KOPT-K1 (cell line): Measurements from ENCODE around the gene ZNF609.
"Not testable (repeated sequence)": the region's sequence is repeated elsewhere in the genome, so short reads cannot be mapped to it uniquely, and the experiment has no call there.

Experiments
- H3K27ac ChIP-seq: fragments of 200-600 bp; sonication (generic); 2 replicates; pipeline ENCODE4 v1.5.1; 2016; ENCODE audit warnings: antibody characterized with exemption, mild to moderate bottlenecking, low read depth, low read length; ENCODE audit not compliant: poor library complexity, severe bottlenecking
- H3K36me3 ChIP-seq: fragments of 200-600 bp; sonication (generic); 2 replicates; pipeline ENCODE4 v1.5.1; 2017; ENCODE audit warnings: antibody characterized with exemption, mild to moderate bottlenecking, low read length, moderate library complexity; ENCODE audit not compliant: insufficient read depth
- H3K9me3 ChIP-seq: fragments of 200-600 bp; sonication (generic); 2 replicates; pipeline ENCODE4 v1.5.1; 2017; ENCODE audit warnings: antibody characterized with exemption, low read length, mild to moderate bottlenecking; ENCODE audit not compliant: insufficient read depth, poor library complexity, severe bottlenecking

Gene ZNF609

GRCh38 chr15:64592845-64593244 lies 132.5 kb downstream of the ZNF609 start:
- H3K36me3 ChIP-seq, H3K27ac ChIP-seq, H3K9me3 ChIP-seq: not testable (repeated sequence)

GRCh38 chr15:64596701-64597476 lies 136.5 kb downstream of the ZNF609 start:
- Histone ChIP-seq H3K36me3 (no peaks in the 10 kb centered on the region), H3K27ac (peak overlapping the region; percentile 69), H3K9me3 (no peaks in the 10 kb centered on the region)

- Histone ChIP-seq H3K36me3 (no peaks in the 10 kb centered on the region), H3K9me3 (no peaks in the 10 kb centered on the region), H3K27ac (peak overlapping the region; percentile 69)
Observed at GRCh38 chr15:64597477-64597822, 137.1 kb downstream of the ZNF609 start.

- Histone ChIP-seq H3K36me3 (no peaks in the 10 kb centered on the region), H3K27ac (no peak overlapping the region), H3K9me3 (no peaks in the 10 kb centered on the region)
Observed at GRCh38 chr15:64599226-64599625, 138.8 kb downstream of the ZNF609 start.

GRCh38 chr15:64599716-64600115 lies 139.3 kb downstream of the ZNF609 start:
- Histone ChIP-seq H3K36me3 (no peaks in the 10 kb centered on the region), H3K9me3 (no peaks in the 10 kb centered on the region), H3K27ac (no peak overlapping the region)

GRCh38 chr15:64600794-64601193 lies 140.4 kb downstream of the ZNF609 start:
- H3K36me3 ChIP-seq = no peaks in the 10 kb centered on the region
- H3K9me3 ChIP-seq = no peaks in the 10 kb centered on the region
- no peak overlapping the region for H3K27ac ChIP-seq

- Histone ChIP-seq H3K9me3 (no peaks in the 10 kb centered on the region), H3K27ac (no peak overlapping the region), H3K36me3 (no peaks in the 10 kb centered on the region)
Observed at GRCh38 chr15:64604319-64604718, 143.9 kb downstream of the ZNF609 start.

- H3K27ac ChIP-seq, H3K36me3 ChIP-seq, H3K9me3 ChIP-seq: not testable (repeated sequence)
Observed at GRCh38 chr15:64607416-64607815, 147.0 kb downstream of the ZNF609 start.

GRCh38 chr15:64610257-64610919 lies 150.0 kb downstream of the ZNF609 start:
- no peak overlapping the region for H3K27ac ChIP-seq
- H3K36me3 ChIP-seq = no peaks in the 10 kb centered on the region
- H3K9me3 ChIP-seq = no peaks in the 10 kb centered on the region

- H3K36me3 ChIP-seq = no peaks in the 10 kb centered on the region
- no peak overlapping the region for H3K27ac ChIP-seq
- no peaks in the 10 kb centered on the region for H3K9me3 ChIP-seq
Observed at GRCh38 chr15:64611085-64611725, 150.8 kb downstream of the ZNF609 start.

- Histone ChIP-seq H3K27ac (no peak overlapping the region), H3K36me3 (no peaks in the 10 kb centered on the region), H3K9me3 (no peaks in the 10 kb centered on the region)
Observed at GRCh38 chr15:64614519-64614918, 154.1 kb downstream of the ZNF609 start.

GRCh38 chr15:64617727-64618126 lies 157.3 kb downstream of the ZNF609 start:
- H3K36me3 ChIP-seq = no peaks in the 10 kb centered on the region
- H3K27ac ChIP-seq = no peak overlapping the region
- H3K9me3 ChIP-seq = no peaks in the 10 kb centered on the region

GRCh38 chr15:64618138-64618537 lies 157.8 kb downstream of the ZNF609 start:
- no peaks in the 10 kb centered on the region; the same call in 1 of the 2 replicates for H3K36me3 ChIP-seq
- H3K27ac ChIP-seq = no peak overlapping the region
- no peaks in the 10 kb centered on the region for H3K9me3 ChIP-seq

- H3K27ac ChIP-seq = no peak overlapping the region
- H3K36me3 ChIP-seq = peaks cover 3% of the 10 kb centered on the region; the same call in 1 of the 2 replicates
- H3K9me3 ChIP-seq = no peaks in the 10 kb centered on the region
Observed at GRCh38 chr15:64618540-64618939, 158.2 kb downstream of the ZNF609 start.
